Mesenchymal stem cell (in vitro differentiated cells and primary cell): ENCODE measurements around the gene MTCL1.

Source experiments
- DNase-seq: peaks from one replicate; pipeline ENCODE4 v3.0.0-alpha.2; 2013
- H2AFZ ChIP-seq: one replicate; pipeline ENCODE4 v1.6.1; 2013; ENCODE audit warnings: low read depth, mild to moderate bottlenecking, control low read depth, inconsistent platforms, low read length, moderate library complexity
- H2AK5ac ChIP-seq: 2 replicates; pipeline ENCODE4 v1.6.1; 2013; ENCODE audit warnings: low read length, moderate library complexity, mild to moderate bottlenecking, inconsistent platforms; ENCODE audit not compliant: severe bottlenecking
- H2BK120ac ChIP-seq: one replicate; pipeline ENCODE4 v1.6.1; 2013; ENCODE audit warnings: low read depth, mild to moderate bottlenecking, inconsistent platforms, low read length, moderate library complexity
- H2BK12ac ChIP-seq, 2 experiments: one replicate each; pipeline ENCODE4 v1.6.1; 2013; ENCODE audit warnings: inconsistent platforms in 2 of 2, low read length in 2 of 2, mild to moderate bottlenecking in 2 of 2, moderate library complexity in 2 of 2, control low read depth in 1 of 2
- H2BK15ac ChIP-seq: one replicate; pipeline ENCODE4 v1.6.1; 2013; ENCODE audit warnings: mild to moderate bottlenecking, low read depth, inconsistent platforms; ENCODE audit not compliant: poor library complexity, severe bottlenecking
- H2BK5ac ChIP-seq: 2 replicates; pipeline ENCODE4 v1.6.1; 2013; ENCODE audit warnings: low read depth, mild to moderate bottlenecking, low read length, control low read depth, inconsistent platforms; ENCODE audit not compliant: poor library complexity, severe bottlenecking
- H3K14ac ChIP-seq, 2 experiments: one replicate each; pipeline ENCODE4 v1.6.1; 2013; ENCODE audit warnings: inconsistent platforms in 2 of 2, low read length in 2 of 2, control low read depth in 1 of 2, mild to moderate bottlenecking in 1 of 2, moderate library complexity in 1 of 2
- H3K18ac ChIP-seq, 2 experiments: one replicate each; pipeline ENCODE4 v1.6.1; 2013; ENCODE audit warnings: inconsistent platforms in 2 of 2, low read length in 2 of 2, control low read depth in 1 of 2, low read depth in 1 of 2, mild to moderate bottlenecking in 1 of 2
- H3K23ac ChIP-seq, 2 experiments: one replicate each; pipeline ENCODE4 v1.6.1; 2013; ENCODE audit warnings: inconsistent platforms in 2 of 2, low read length in 2 of 2, mild to moderate bottlenecking in 2 of 2, moderate library complexity in 2 of 2, control low read depth in 1 of 2
- H3K27ac ChIP-seq: 2 replicates; pipeline ENCODE4 v1.5.1; 2013; ENCODE audit warnings: mild to moderate bottlenecking, moderate library complexity, low read length, control low read depth, inconsistent platforms; ENCODE audit not compliant: poor library complexity, severe bottlenecking
- H3K27me3 ChIP-seq, 2 experiments: 2 replicates each; pipeline versions ENCODE4 v1.6.1 to v1.7.0; 2013; ENCODE audit warnings: low read length in 2 of 2, mild to moderate bottlenecking in 2 of 2, moderate library complexity in 2 of 2, control low read depth in 1 of 2, inconsistent platforms in 1 of 2; ENCODE audit not compliant: control insufficient read depth in 1 of 2, insufficient read depth in 1 of 2
- H3K36me3 ChIP-seq, 2 experiments: 2 replicates each; pipeline versions ENCODE4 v1.6.1 to v1.7.0; 2013; ENCODE audit warnings: low read length in 2 of 2, control low read depth in 1 of 2, inconsistent platforms in 1 of 2, low read depth in 1 of 2, mild to moderate bottlenecking in 1 of 2; ENCODE audit not compliant: insufficient read depth in 2 of 2, control insufficient read depth in 1 of 2
- H3K4ac ChIP-seq, 2 experiments: one replicate each; pipeline ENCODE4 v1.6.1; 2013; ENCODE audit warnings: inconsistent platforms in 2 of 2, low read length in 2 of 2, mild to moderate bottlenecking in 2 of 2, moderate library complexity in 2 of 2, control low read depth in 1 of 2, low read depth in 1 of 2
- H3K4me1 ChIP-seq: 2 replicates; pipeline ENCODE4 v1.6.1; 2013; ENCODE audit warnings: low read depth, low read length, control low read depth; ENCODE audit not compliant: control insufficient read depth, insufficient read depth
- H3K4me2 ChIP-seq: 2 replicates; pipeline ENCODE4 v1.6.1; 2013; ENCODE audit warnings: low read length, mild to moderate bottlenecking, inconsistent platforms; ENCODE audit not compliant: poor library complexity, severe bottlenecking
- H3K4me3 ChIP-seq, 2 experiments: 2 replicates each; pipeline versions ENCODE4 v1.5.1 to v1.7.0; 2013; ENCODE audit warnings: low read length in 2 of 2, mild to moderate bottlenecking in 2 of 2, control low read depth in 1 of 2, low read depth in 1 of 2; ENCODE audit not compliant: insufficient read depth in 1 of 2
- H3K79me1 ChIP-seq: replicated peaks from 2 replicates; pipeline ENCODE4 v1.6.1; 2013; ENCODE audit warnings: mild to moderate bottlenecking, control low read depth, low read length, inconsistent platforms; ENCODE audit not compliant: poor library complexity, severe bottlenecking
- H3K9ac ChIP-seq: 2 replicates; pipeline ENCODE4 v1.7.0; 2013; ENCODE audit warnings: mild to moderate bottlenecking, low read length, moderate library complexity
- H3K9me3 ChIP-seq: 2 replicates; pipeline ENCODE4 v1.7.0; 2013; ENCODE audit warnings: mild to moderate bottlenecking, low read length; ENCODE audit not compliant: control insufficient read depth
- H4K8ac ChIP-seq: one replicate; pipeline ENCODE4 v1.6.1; 2013; ENCODE audit warnings: inconsistent platforms, mild to moderate bottlenecking, low read length, moderate library complexity
- H4K91ac ChIP-seq: one replicate; pipeline ENCODE4 v1.6.1; 2013; ENCODE audit warnings: mild to moderate bottlenecking, low read length, inconsistent platforms
- WGBS: methylation state at CpG from one replicate; pipeline ENCODE4 v1.1.7; 2013; ENCODE audit warnings: mixed read lengths; 5-methylcytosine and 5-hydroxymethylcytosine counted together

MTCL1 gene

DNA sequence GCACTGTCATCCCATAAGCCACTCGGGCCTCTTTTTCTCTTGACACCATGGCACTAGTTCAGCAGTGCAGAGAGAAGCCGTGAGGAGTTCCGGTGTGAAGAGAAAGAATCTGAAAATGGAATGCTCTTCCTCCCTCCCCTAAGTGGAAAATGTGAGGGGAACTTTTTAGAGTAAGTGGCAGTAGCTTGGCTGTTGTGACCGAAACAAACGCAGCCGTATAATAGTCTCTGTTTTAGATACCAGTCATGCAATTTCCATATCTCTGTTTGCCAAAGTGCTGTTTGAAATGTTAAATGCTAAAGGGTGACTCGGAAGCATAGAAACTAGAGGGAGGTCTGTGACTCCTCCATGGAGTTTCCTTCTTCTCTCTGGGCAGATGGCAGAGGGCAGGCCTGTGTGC lies 122.9 kb downstream of the MTCL1 start:
- no peak overlapping the region for H3K27ac ChIP-seq
- H3K23ac ChIP-seq: no peak overlapping the region
- no peak overlapping the region for H3K4ac ChIP-seq
- H3K79me1 ChIP-seq: peaks cover 19% of the 10 kb centered on the region
- H4K8ac ChIP-seq: no peak overlapping the region
- no peak for DNase-seq
- H2BK120ac ChIP-seq: no peak overlapping the region
- peaks cover 24% of the 10 kb centered on the region for H3K4me1 ChIP-seq
- 83% methylated on average over 1 of the region's 7 CpGs for WGBS
- no peak overlapping the region for H2AK5ac ChIP-seq
- no peak overlapping the region for H3K4me2 ChIP-seq
- no peaks in the 10 kb centered on the region for H3K27me3 ChIP-seq
- no peak overlapping the region for H4K91ac ChIP-seq
- no peaks in the 10 kb centered on the region for H3K9me3 ChIP-seq
- H3K9ac ChIP-seq: no peak overlapping the region
- H2AFZ ChIP-seq: no peak overlapping the region
- no peak overlapping the region for H2BK5ac ChIP-seq
- H2BK15ac ChIP-seq: no peak overlapping the region
- peaks cover 63 to 98% of the 10 kb centered on the region in 2 experiments for H3K36me3 ChIP-seq
- H3K4me3 ChIP-seq: no peak overlapping the region
- H3K14ac ChIP-seq: no peak overlapping the region
- no peak overlapping the region for H2BK12ac ChIP-seq
- no peak overlapping the region for H3K18ac ChIP-seq

DNA sequence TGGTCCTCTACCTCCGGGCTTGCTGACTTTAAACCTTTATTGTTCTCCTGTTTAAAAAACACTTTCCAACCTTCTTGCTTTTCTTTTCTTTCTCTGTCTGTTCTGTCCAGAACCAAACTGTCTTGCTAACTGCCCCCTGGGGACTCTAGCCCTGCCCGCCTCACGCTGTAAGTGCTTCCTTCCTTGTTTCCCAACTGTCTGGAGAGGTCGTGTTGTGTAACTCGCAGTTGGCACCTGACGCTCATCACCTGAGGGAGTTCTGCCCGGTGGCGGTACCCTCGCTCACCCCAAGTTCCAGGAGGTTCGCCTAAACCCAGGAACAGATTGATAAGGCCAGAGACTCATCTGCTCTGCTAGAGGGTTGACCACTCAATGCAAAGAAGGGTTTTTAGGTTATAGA lies 123.4 kb downstream of the MTCL1 start:
- Histone ChIP-seq H3K27me3 (no peaks in the 10 kb centered on the region), H3K14ac (no peak overlapping the region), H3K4me3 (no peak overlapping the region), H2AFZ (no peak overlapping the region), H4K91ac (no peak overlapping the region), H3K4me1 (peaks cover 24% of the 10 kb centered on the region), H3K9me3 (no peaks in the 10 kb centered on the region), H2BK12ac (no peak overlapping the region), H3K4ac (no peak overlapping the region), H3K9ac (no peak overlapping the region), H3K79me1 (peaks cover 17% of the 10 kb centered on the region), H2AK5ac (no peak overlapping the region), H4K8ac (no peak overlapping the region), H3K27ac (no peak overlapping the region), H2BK120ac (no peak overlapping the region), H2BK5ac (no peak overlapping the region), H3K23ac (no peak overlapping the region), H3K4me2 (no peak overlapping the region), H3K18ac (no peak overlapping the region), H3K36me3 (peaks cover 58 to 95% of the 10 kb centered on the region in 2 experiments), H2BK15ac (no peak overlapping the region)
- WGBS: 63% methylated on average over 10 of the region's 10 CpGs
- DNase-seq: no peak

DNA sequence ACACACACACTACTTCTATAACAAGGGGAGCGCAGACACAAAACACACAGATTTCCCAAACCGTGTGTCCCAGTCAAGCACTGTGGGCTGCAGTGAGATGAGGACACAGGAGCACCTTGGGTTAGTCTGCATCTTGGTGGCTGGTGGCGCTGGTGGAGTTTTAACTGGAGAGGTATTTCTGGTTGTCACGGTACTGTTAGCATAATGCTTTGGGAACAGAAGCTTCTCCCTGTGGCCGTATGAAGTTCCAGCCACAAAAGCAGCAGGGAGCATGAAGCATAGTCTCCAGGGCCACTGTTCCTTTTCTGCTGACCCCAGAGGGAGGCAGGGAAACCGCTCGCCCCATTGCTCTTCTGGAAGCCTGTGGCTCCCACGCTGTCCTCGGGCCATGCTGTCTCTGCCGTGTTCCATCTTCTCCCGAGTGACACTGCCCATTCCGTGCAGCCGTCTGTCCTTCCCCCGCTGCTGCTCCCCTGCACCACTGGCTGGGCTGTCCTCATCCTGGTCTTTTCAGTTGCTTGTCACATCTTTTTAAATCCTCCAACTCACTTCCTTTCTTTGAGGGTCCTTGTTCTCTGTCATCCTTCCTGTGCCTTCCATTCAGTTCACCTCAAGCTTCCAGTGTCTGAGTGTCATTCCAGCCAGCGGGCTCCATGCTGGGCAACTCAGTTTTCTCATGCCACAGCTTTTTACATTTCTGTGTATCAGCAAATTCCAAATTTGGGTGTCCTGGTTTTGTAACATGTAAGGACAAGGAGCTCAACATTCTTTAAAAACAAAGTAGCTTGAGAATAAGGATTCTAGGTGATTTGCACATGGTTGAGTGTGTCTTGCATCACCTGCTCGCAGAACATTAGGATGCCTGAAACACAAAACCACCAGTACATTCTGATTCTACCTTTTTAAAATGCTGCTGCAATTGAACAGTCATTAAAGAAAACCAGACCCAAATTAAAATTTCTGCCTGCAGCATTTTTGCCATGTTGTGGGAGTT lies 125.0 kb downstream of the MTCL1 start:
- no peak overlapping the region for H3K9ac ChIP-seq

DNA sequence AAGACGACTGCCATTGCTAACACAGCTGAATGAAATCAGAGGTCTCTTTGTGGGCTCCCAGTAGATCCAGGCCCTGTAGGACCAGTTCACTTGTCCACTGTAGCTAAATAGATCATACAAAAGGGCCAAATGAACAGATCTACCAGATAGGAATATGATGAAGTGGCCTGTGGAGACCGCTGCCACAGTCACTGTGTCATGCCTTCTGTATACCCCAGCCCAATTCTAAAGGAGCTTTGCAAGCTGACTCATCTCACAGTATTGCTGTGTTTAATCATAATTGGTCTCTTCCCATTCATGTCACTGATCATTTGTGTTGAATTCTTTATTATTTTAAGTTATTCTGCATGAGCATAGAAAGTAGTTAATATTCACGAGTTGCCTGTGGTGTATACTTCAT lies 125.8 kb downstream of the MTCL1 start:
- Histone ChIP-seq H3K79me1 (peaks cover 5% of the 10 kb centered on the region), H4K8ac (no peak overlapping the region), H3K4me1 (peaks cover 24% of the 10 kb centered on the region), H2BK120ac (no peak overlapping the region), H3K14ac (no peak overlapping the region), H3K18ac (no peak overlapping the region), H3K36me3 (peaks cover 35 to 71% of the 10 kb centered on the region in 2 experiments), H3K27ac (no peak overlapping the region), H3K4ac (no peak overlapping the region), H3K27me3 (no peaks in the 10 kb centered on the region), H3K9me3 (no peaks in the 10 kb centered on the region), H3K4me2 (no peak overlapping the region), H2AFZ (no peak overlapping the region), H2AK5ac (no peak overlapping the region), H2BK5ac (no peak overlapping the region), H3K9ac (no peak overlapping the region), H3K4me3 (no peak overlapping the region), H3K23ac (no peak overlapping the region), H2BK12ac (no peak overlapping the region), H4K91ac (no peak overlapping the region), H2BK15ac (no peak overlapping the region)
- DNase-seq: no peak
- 87% methylated on average over 3 of the region's 3 CpGs for WGBS

More for the DNA sequence above, 125.0 kb downstream of the MTCL1 start:
- Histone ChIP-seq H3K18ac (no peak overlapping the region), H3K27ac (peak overlapping the region; percentile 4), H3K4me1 (peaks cover 21% of the 10 kb centered on the region), H2BK12ac (no peak overlapping the region), H2BK15ac (no peak overlapping the region), H3K23ac (no peak overlapping the region), H2AK5ac (no peak overlapping the region), H3K14ac (peak overlapping the region in 1 of 2 experiments; percentile 72), H2BK5ac (no peak overlapping the region), H3K36me3 (peaks cover 42 to 79% of the 10 kb centered on the region in 2 experiments), H4K91ac (no peak overlapping the region), H2BK120ac (no peak overlapping the region), H3K9me3 (no peaks in the 10 kb centered on the region), H3K79me1 (peaks cover 10% of the 10 kb centered on the region), H4K8ac (no peak overlapping the region), H3K27me3 (no peaks in the 10 kb centered on the region), H3K4me3 (no peak overlapping the region), H3K4ac (no peak overlapping the region), H3K4me2 (no peak overlapping the region), H2AFZ (no peak overlapping the region)
- WGBS: 95% methylated on average over 15 of the region's 16 CpGs
- no peak for DNase-seq
